SK-N-SH (cell line): Measurements from ENCODE around the gene TMEM123. TPM values are rescaled to one million over a fixed set of nuclear protein-coding genes. Genes with fewer than 3 reads are reported as not detected.

Source experiments
- CTCF ChIA-PET: fragments of 300-600, 350-600 bp; formaldehyde crosslinking; extraction: SDS; loops from one replicate; lab custom pipeline; 2021; lab: Yijun Ruan, JAX
- POLR2A ChIA-PET: fragments of 350-600 bp; sonication (Branson Sonifier 250); formaldehyde crosslinking; extraction: SDS; loops from one replicate; lab custom pipeline; 2020; ENCODE audit warnings: antibody characterized with exemption, inconsistent platforms; lab: Yijun Ruan, JAX
- DNase-seq: peaks from one replicate; pipeline ENCODE4 v3.0.0; 2012
- H2AFZ ChIP-seq: fragments of 200-600 bp; sonication (generic); 2 replicates; pipeline ENCODE4 v1.8.1; 2016; ENCODE audit warnings: antibody characterized with exemption, mild to moderate bottlenecking, low read depth
- H3F3A ChIP-seq: fragments of 200-600 bp; sonication (generic); replicated peaks from 2 replicates; pipeline ENCODE3; 2016; ENCODE audit warnings: antibody characterized with exemption, mild to moderate bottlenecking; ENCODE audit not compliant: insufficient read depth
- H3K27ac ChIP-seq, 2 experiments: fragments of 200-500 bp in 1 of 2; fragments of 200-600 bp in 1 of 2; sonication (Bioruptor generic) in 1 of 2; sonication (generic), shearing (Covaris generic) in 1 of 2; 2 replicates each; pipeline versions ENCODE4 v1.5.1 to v1.6.1; 2014 to 2016; ENCODE audit warnings: low read depth in 2 of 2, inconsistent platforms in 1 of 2, low read length in 1 of 2, mild to moderate bottlenecking in 1 of 2, mixed read lengths in 1 of 2
- H3K27me3 ChIP-seq: fragments of 200-600 bp; sonication (generic), shearing (Covaris generic); 2 replicates; pipeline ENCODE4 v1.6.1; 2016; ENCODE audit warnings: mixed run types; ENCODE audit not compliant: insufficient read depth
- H3K36me3 ChIP-seq, 2 experiments: fragments of 200-500 bp in 1 of 2; fragments of 200-600 bp in 1 of 2; sonication (Bioruptor generic) in 1 of 2; sonication (generic) in 1 of 2; replicated peaks in 1 of 2; 2 replicates each; pipeline versions ENCODE3 to v1.5.1; 2014 to 2016; ENCODE audit warnings: low read length in 1 of 2, mild to moderate bottlenecking in 1 of 2; ENCODE audit not compliant: insufficient read depth in 2 of 2, control insufficient read depth in 1 of 2
- H3K4me1 ChIP-seq, 2 experiments: fragments of 200-500 bp in 1 of 2; fragments of 200-600 bp in 1 of 2; sonication (Bioruptor generic) in 1 of 2; sonication (generic), shearing (Covaris generic) in 1 of 2; 2 replicates each; pipeline versions ENCODE4 v1.5.1 to v1.6.1; 2014 to 2016; ENCODE audit warnings: low read depth in 1 of 2, low read length in 1 of 2, mixed run types in 1 of 2; ENCODE audit not compliant: insufficient read depth in 2 of 2, control insufficient read depth in 1 of 2
- H3K4me2 ChIP-seq: fragments of 200-600 bp; sonication (generic), shearing (Covaris generic); 2 replicates; pipeline ENCODE4 v1.6.1; 2017; ENCODE audit warnings: mixed run types
- H3K4me3 ChIP-seq, 2 experiments: fragments of 200-500 bp in 1 of 2; fragments of 200-600 bp in 1 of 2; sonication (Bioruptor generic) in 1 of 2; sonication (generic), shearing (Covaris generic) in 1 of 2; 2 replicates each; pipeline versions ENCODE4 v1.5.1 to v1.8.1; 2014 to 2016; ENCODE audit warnings: low read depth in 2 of 2, inconsistent platforms in 1 of 2, low read length in 1 of 2, mild to moderate bottlenecking in 1 of 2, mixed read lengths in 1 of 2, moderate library complexity in 1 of 2
- H3K79me2 ChIP-seq: fragments of 200-600 bp; sonication (generic); 2 replicates; pipeline ENCODE4 v1.8.1; 2017; ENCODE audit warnings: mild to moderate bottlenecking; ENCODE audit not compliant: insufficient read depth
- H3K9ac ChIP-seq: fragments of 200-600 bp; sonication (generic); 2 replicates; pipeline ENCODE4 v1.6.1; 2017; ENCODE audit warnings: mixed run types
- H3K9me2 ChIP-seq: fragments of 200-600 bp; sonication (generic); 2 replicates; pipeline ENCODE4 v1.6.1; 2017; ENCODE audit warnings: mixed run types
- H3K9me3 ChIP-seq: fragments of 200-600 bp; sonication (generic); 2 replicates; pipeline ENCODE4 v1.6.1; 2017; ENCODE audit warnings: mixed run types, mild to moderate bottlenecking, moderate library complexity
- H4K20me1 ChIP-seq: fragments of 200-600 bp; sonication (generic); 2 replicates; pipeline ENCODE4 v1.6.1; 2017; ENCODE audit warnings: mild to moderate bottlenecking, mixed run types; ENCODE audit not compliant: insufficient read depth
- CHD2 ChIP-seq: fragments of 150-350 bp; IDR thresholded peaks from 2 replicates; pipeline ENCODE4 v1.6.1; 2018; ENCODE audit warnings: low read length; ENCODE audit not compliant: partially characterized antibody
- ELF1 ChIP-seq: IDR thresholded peaks from 2 replicates; pipeline ENCODE4 v1.4.0; 2012
- EP300 ChIP-seq, 2 experiments: IDR thresholded peaks; 2 replicates each; pipeline versions ENCODE4 v1.4.0 to v1.6.1; 2012; ENCODE audit warnings: borderline replicate concordance in 1 of 2, low read depth in 1 of 2, low read length in 1 of 2
- EZH2phosphoT487 ChIP-seq: fragments of 200-600 bp; sonication (generic); IDR thresholded peaks from 2 replicates; pipeline ENCODE4 v1.6.1; 2017; ENCODE audit warnings: low read depth, mixed run types, mild to moderate bottlenecking, antibody characterized with exemption, moderate library complexity, borderline replicate concordance
- FOXJ3 ChIP-seq: sonication (generic); formaldehyde crosslinking; IDR thresholded peaks from 2 replicates; pipeline ENCODE4 v1.5.1; 2020; ENCODE audit warnings: mild to moderate bottlenecking, missing genetic modification reagents
- FOXM1 ChIP-seq: IDR thresholded peaks from 2 replicates; pipeline ENCODE4 v1.4.0; 2012; ENCODE audit warnings: low read depth, mild to moderate bottlenecking
- GATA2 ChIP-seq: sonication (generic); formaldehyde crosslinking; IDR thresholded peaks from 2 replicates; pipeline ENCODE4 v1.5.0; 2020; ENCODE audit warnings: mild to moderate bottlenecking, missing genetic modification reagents
- JUND ChIP-seq: IDR thresholded peaks from 2 replicates; pipeline ENCODE4 v1.4.0; 2012
- MAX ChIP-seq: IDR thresholded peaks from 2 replicates; pipeline ENCODE4 v1.4.0; 2012; ENCODE audit warnings: low read depth
- MEF2A ChIP-seq: IDR thresholded peaks from 2 replicates; pipeline ENCODE4 v1.4.0; 2012; ENCODE audit warnings: low read depth, borderline replicate concordance
- NRF1 ChIP-seq: IDR thresholded peaks from 2 replicates; pipeline ENCODE4 v1.6.1; 2012; ENCODE audit warnings: low read depth, mild to moderate bottlenecking, low read length
- RAD21 ChIP-seq: IDR thresholded peaks from 2 replicates; pipeline ENCODE4 v1.6.1; 2012; ENCODE audit warnings: mild to moderate bottlenecking, low read length
- REST ChIP-seq: IDR thresholded peaks from 2 replicates; pipeline ENCODE4 v1.6.1; 2012; ENCODE audit warnings: mild to moderate bottlenecking, low read depth, low read length, moderate library complexity
- SIN3A ChIP-seq: IDR thresholded peaks from 2 replicates; pipeline ENCODE4 v1.6.1; 2012; ENCODE audit warnings: low read depth, mild to moderate bottlenecking, low read length, moderate library complexity, borderline replicate concordance
- SMC3 ChIP-seq: IDR thresholded peaks from 2 replicates; pipeline ENCODE4 v1.6.1; 2012; ENCODE audit warnings: low read depth, low read length, improper control_type of control experiment
- TAF1 ChIP-seq: IDR thresholded peaks from 2 replicates; pipeline ENCODE4 v1.6.1; 2012; ENCODE audit warnings: low read depth, mild to moderate bottlenecking, low read length, moderate library complexity, borderline replicate concordance
- TEAD4 ChIP-seq: IDR thresholded peaks from 2 replicates; pipeline ENCODE4 v1.4.0; 2012; ENCODE audit warnings: mild to moderate bottlenecking, borderline replicate concordance; ENCODE audit not compliant: insufficient read depth
- USF1 ChIP-seq: IDR thresholded peaks from 2 replicates; pipeline ENCODE4 v1.4.0; 2012; ENCODE audit warnings: low read depth, borderline replicate concordance
- WGBS: methylation state at CpG from one replicate; pipeline ENCODE4 v1.1.6; 2017; ENCODE audit warnings: low lambda C conversion rate; 5-methylcytosine and 5-hydroxymethylcytosine counted together
- polyA plus RNA-seq, 3 experiments: library from polyadenylated mRNA; depleted of rRNA; stranded (reverse); fragments of >200 nt; gene quantifications; 2 replicates each; pipeline ENCODE4 v1.2.3, GENCODE V29; 2012

TMEM123 gene
- polyA plus RNA-seq, 1 of the 3 experiments (the other 2 are of a cell fraction): 86.1 TPM

- CTCF ChIA-PET: interaction anchor here (2.3 kb wide), 1 partner anchor 11 kb away, joined by 5 read pairs; no protein-coding TSS in a partner anchor
- TF ChIP-seq JUND (no peak), USF1 (no peak), REST (no peak), TAF1 (no peak), EZH2phosphoT487 (no peak), MAX (no peak), ELF1 (no peak), GATA2 (CRISPR knock-in tag) (no peak), TEAD4 (no peak), SMC3 (no peak), FOXM1 (no peak), MEF2A (no peak), CHD2 (no peak), RAD21 (no peak), EP300 (IDR thresholded peaks at IDR 0.05; ENCODE audit: borderline replicate concordance in 1 of 2, low read depth in 1 of 2, low read length in 1 of 2) (no peak), SIN3A (no peak), FOXJ3 (CRISPR knock-in tag) (no peak), NRF1 (no peak)
Measured at GRCh38 chr11:102485095-102485722, 32.6 kb upstream of the TMEM123 start.

More at GRCh38 chr11:102485095-102485722, 32.6 kb upstream of the TMEM123 start:
- Histone ChIP-seq H3K27me3 (no peaks in the 10 kb centered on the region), H3K36me3 (no peaks in the 10 kb centered on the region), H3K9ac (no peak overlapping the region), H3K9me2 (no peaks in the 10 kb centered on the region), H3K79me2 (no peaks in the 10 kb centered on the region), H3K4me2 (no peak overlapping the region), H3K27ac (no peak overlapping the region), H3F3A (no peaks in the 10 kb centered on the region), H3K4me1 (no peaks in the 10 kb centered on the region), H2AFZ (no peak overlapping the region), H4K20me1 (no peaks in the 10 kb centered on the region), H3K9me3 (no peaks in the 10 kb centered on the region), H3K4me3 (no peak overlapping the region)
- no peak for DNase-seq
- POLR2A ChIA-PET: no interaction called here
- 46% methylated on average over 2 of the region's 2 CpGs for WGBS
